ENCODE results near the gene CELF5.

Gene CELF5

GRCh38 chr19:3245050-3245449, 20.6 kb downstream of the CELF5 start:
- DNase-seq, result no peak

- no peak for DNase-seq
These were observed 24.4 kb downstream of the CELF5 start for GRCh38 chr19:3248728-3249326.

GRCh38 chr19:3249408-3249807, 24.9 kb downstream of the CELF5 start:
- DNase-seq, result no peak

- DNase-seq, result peak; percentile 50
These were observed 26.2 kb downstream of the CELF5 start for GRCh38 chr19:3250675-3251074.

- no peak for DNase-seq
These were observed 26.8 kb downstream of the CELF5 start for GRCh38 chr19:3251229-3251628.

- DNase-seq, result no peak
These were observed 28.2 kb downstream of the CELF5 start for GRCh38 chr19:3252650-3253049.

GRCh38 chr19:3253270-3253669, 28.8 kb downstream of the CELF5 start:
- no peak for DNase-seq

- DNase-seq, result no peak
These were observed 30.1 kb downstream of the CELF5 start for GRCh38 chr19:3254520-3254919.

GRCh38 chr19:3257071-3257470, 32.6 kb downstream of the CELF5 start:
- DNase-seq, result no peak

GRCh38 chr19:3262362-3262761, 37.9 kb downstream of the CELF5 start:
- DNase-seq, result no peak

GRCh38 chr19:3263866-3264265, 39.4 kb downstream of the CELF5 start:
- DNase-seq, result no peak

- DNase-seq, result no peak
These were observed 41.0 kb downstream of the CELF5 start for GRCh38 chr19:3265432-3265831.

- DNase-seq, result no peak
These were observed 41.7 kb downstream of the CELF5 start for GRCh38 chr19:3266092-3266693.

- no peak for DNase-seq
These were observed 42.5 kb downstream of the CELF5 start for GRCh38 chr19:3266792-3267514.

GRCh38 chr19:3268326-3268725, 43.9 kb downstream of the CELF5 start:
- no peak for DNase-seq

GRCh38 chr19:3268763-3269162, 44.3 kb downstream of the CELF5 start:
- no peak for DNase-seq

- no peak for DNase-seq
These were observed 45.6 kb downstream of the CELF5 start for GRCh38 chr19:3269916-3270671.

- DNase-seq, result peak; percentile 11
These were observed 46.4 kb downstream of the CELF5 start for GRCh38 chr19:3270902-3271301.

- no peak for DNase-seq
These were observed 48.0 kb downstream of the CELF5 start for GRCh38 chr19:3272401-3272931.

- DNase-seq, result no peak
These were observed 48.5 kb downstream of the CELF5 start for GRCh38 chr19:3272952-3273351.

GRCh38 chr19:3274245-3274941, 49.9 kb downstream of the CELF5 start:
- no peak for DNase-seq

GRCh38 chr19:3274942-3275582, 50.6 kb downstream of the CELF5 start:
- peak; percentile 12 for DNase-seq
